HepG2 (cell line): ENCODE data around the gene RYR2. TPM values are rescaled to one million over a fixed set of nuclear protein-coding genes. Genes with fewer than 3 reads are reported as not detected.

Source experiments
- ATAC-seq: fragments of 200-7000 bp; cut with Tn5 transposase; 3 replicates; pipeline ENCODE4 v1.9.1; 2020; ENCODE audit warnings: mild to moderate bottlenecking, moderate library complexity
- BruUV-seq: library from RNA; stranded (reverse); fragments of 400-500 nt; replicated peaks from 2 replicates; lab custom pipeline; 2021; lab: Mats Ljungman, UMichigan
- CTCF ChIA-PET: fragments of 300-600 bp; formaldehyde crosslinking; extraction: SDS; loops from one replicate; lab custom pipeline; 2021; ENCODE audit warnings: low total read pairs, inconsistent platforms, low intra/inter-chr PET ratio; lab: Yijun Ruan, JAX
- POLR2A ChIA-PET: fragments of 350-600 bp; sonication (Branson Sonifier 250); formaldehyde crosslinking; loops from one replicate; lab custom pipeline; 2020; ENCODE audit warnings: antibody characterized with exemption, inconsistent platforms; lab: Yijun Ruan, JAX
- DNase-seq: peaks from one replicate; pipeline ENCODE4 v3.0.0-alpha.2; 2015; ENCODE audit warnings: low spot score
- FAIRE-seq: peaks from 3 replicates; lab custom pipeline; 2011; peaks lifted over from hg19 to GRCh38; lab: Jason Lieb, UNC
- H2AFZ ChIP-seq: one replicate; pipeline ENCODE4 v1.6.1; 2011; ENCODE audit warnings: low read length, inconsistent platforms
- H3K27ac ChIP-seq: fragments of 300-600 bp; 3 replicates; pipeline ENCODE4 v1.8.0; 2011; ENCODE audit warnings: mixed run types, mild to moderate bottlenecking, mixed read lengths, low read length, inconsistent platforms; ENCODE audit not compliant: insufficient read depth; ENCODE audit errors: extremely low read length
- H3K27me3 ChIP-seq, 2 experiments: fragments of 200-600 bp in 1 of 2; 2 replicates in 1 of 2; 3 replicates in 1 of 2; pipeline versions ENCODE4 v1.6.0 to v1.8.0; 2011; ENCODE audit warnings: low read length in 2 of 2, mild to moderate bottlenecking in 2 of 2, moderate library complexity in 2 of 2, inconsistent platforms in 1 of 2; ENCODE audit not compliant: insufficient read depth in 2 of 2, control insufficient read depth in 1 of 2
- H3K36me3 ChIP-seq, 2 experiments: fragments of 200-600 bp in 1 of 2; replicated peaks in 1 of 2; 2 replicates in 1 of 2; 3 replicates in 1 of 2; pipeline versions ENCODE4 v1.5.1 to v1.8.0; 2011; ENCODE audit warnings: low read length in 2 of 2, inconsistent platforms in 1 of 2; ENCODE audit not compliant: insufficient read depth in 2 of 2, control insufficient read depth in 1 of 2
- H3K4me1 ChIP-seq: 2 replicates; pipeline ENCODE4 v1.5.1; 2012; ENCODE audit warnings: low read length, inconsistent platforms; ENCODE audit not compliant: insufficient read depth
- H3K4me2 ChIP-seq: 2 replicates; pipeline ENCODE4 v1.6.0; 2011; ENCODE audit warnings: low read depth, low read length, inconsistent platforms
- H3K4me3 ChIP-seq, 3 experiments: fragments of 200-600 bp in 1 of 3; sonication (generic), shearing (Covaris generic) in 1 of 3; replicated peaks in 1 of 3; 2 replicates each; pipeline ENCODE4 v1.5.1; 2011 to 2016; ENCODE audit warnings: low read length in 3 of 3, inconsistent platforms in 2 of 3, low read depth in 2 of 3, mild to moderate bottlenecking in 2 of 3, control low read depth in 1 of 3, mixed read lengths in 1 of 3; ENCODE audit not compliant: insufficient read depth in 1 of 3
- H3K79me2 ChIP-seq: one replicate; pipeline ENCODE4 v1.6.1; 2011; ENCODE audit warnings: low read length, inconsistent platforms; ENCODE audit not compliant: insufficient read depth
- H3K9ac ChIP-seq: 2 replicates; pipeline ENCODE4 v1.6.0; 2011; ENCODE audit warnings: mild to moderate bottlenecking, low read depth, low read length, inconsistent platforms; ENCODE audit not compliant: insufficient read depth
- H3K9me3 ChIP-seq: 2 replicates; pipeline ENCODE4 v1.5.1; 2012; ENCODE audit warnings: mild to moderate bottlenecking, low read length
- H4K20me1 ChIP-seq: 2 replicates; pipeline ENCODE4 v1.6.0; 2011; ENCODE audit warnings: inconsistent platforms, mild to moderate bottlenecking, low read length, moderate library complexity; ENCODE audit not compliant: insufficient read depth
- FOXK1 ChIP-seq: sonication (generic); formaldehyde crosslinking; IDR thresholded peaks from 2 replicates; pipeline ENCODE4 v1.4.0; 2020; ENCODE audit warnings: low read depth, missing genetic modification reagents, borderline replicate concordance
- GATAD2A ChIP-seq: IDR thresholded peaks from 2 replicates; pipeline ENCODE4 v1.6.1; 2016
- TCF7 ChIP-seq: sonication (generic); IDR thresholded peaks from 2 replicates; pipeline ENCODE4 v1.6.1; 2016; ENCODE audit warnings: antibody characterized with exemption, low read depth
- ZNF44 ChIP-seq: sonication (generic); formaldehyde crosslinking; IDR thresholded peaks from 2 replicates; pipeline ENCODE4 v1.5.1; 2020; ENCODE audit warnings: mild to moderate bottlenecking, missing genetic modification reagents
- WGBS: methylation state at CpG from one replicate; pipeline ENCODE4 v1.1.6; 2017; ENCODE audit warnings: low lambda C conversion rate; 5-methylcytosine and 5-hydroxymethylcytosine counted together
- in situ Hi-C: cut with HindIII; loops from 2 replicates; pipeline ENCODE4 v1.10.0; 2017; ENCODE audit warnings: low pct_unique_long_range_greater_than_20kb; ENCODE audit not compliant: extremely low pct_ligation_motif_present
- intact Hi-C: fragments of 100-400 bp; cut with micrococcal nuclease; formaldehyde crosslinking; loops from one replicate; pipeline ENCODE4 v1.10.0; 2022; ENCODE audit not compliant: unreplicated experiment
- polyA plus RNA-seq, 8 experiments: library from polyadenylated mRNA; depleted of rRNA in 3 of 8; stranded (reverse) in 7 of 8; unstranded in 1 of 8; fragments of >200 nt; fragmentation: Illumina TruSeq in 4 of 8; extraction: Trizol in 4 of 8; gene quantifications; 2 replicates each; pipeline versions ENCODE4 v1.2.1 to v1.2.3, GENCODE V29; 2011 to 2016; ENCODE audit warnings: low read depth in 4 of 8, missing spikeins in 1 of 8, mixed read lengths in 1 of 8; ENCODE audit not compliant: insufficient read depth in 1 of 8
- total RNA-seq, 5 experiments: library from RNA; depleted of rRNA; stranded (reverse); fragments of >200 nt; fragmentation: Illumina TruSeq; extraction: Trizol; gene quantifications; 2 replicates each; pipeline ENCODE4 v1.2.3, GENCODE V29; 2016; ENCODE audit warnings: low read depth in 1 of 5
- TF ChIP-seq, protein P1 (sequence below): sonication (generic); formaldehyde crosslinking; IDR thresholded peaks from 2 replicates; pipeline ENCODE4 v1.5.1; 2020; ENCODE audit warnings: missing genetic modification reagents, mild to moderate bottlenecking, borderline replicate concordance
- TF ChIP-seq, protein P2 (sequence below): sonication (generic); formaldehyde crosslinking; IDR thresholded peaks from 2 replicates; pipeline ENCODE4 v1.8.0; 2022; ENCODE audit warnings: missing genetic modification reagents, mild to moderate bottlenecking, inconsistent platforms, borderline replicate concordance
- TF ChIP-seq, protein P3 (sequence below): sonication (generic); formaldehyde crosslinking; IDR thresholded peaks from 2 replicates; pipeline ENCODE4 v1.4.0; 2020; ENCODE audit warnings: missing genetic modification reagents

The RYR2 gene
- total and polyA plus RNA-seq, 2 of the 13 experiments (the other 11 are each of a cell fraction or from before 2014, with no cell fraction given): not detected

DNA sequence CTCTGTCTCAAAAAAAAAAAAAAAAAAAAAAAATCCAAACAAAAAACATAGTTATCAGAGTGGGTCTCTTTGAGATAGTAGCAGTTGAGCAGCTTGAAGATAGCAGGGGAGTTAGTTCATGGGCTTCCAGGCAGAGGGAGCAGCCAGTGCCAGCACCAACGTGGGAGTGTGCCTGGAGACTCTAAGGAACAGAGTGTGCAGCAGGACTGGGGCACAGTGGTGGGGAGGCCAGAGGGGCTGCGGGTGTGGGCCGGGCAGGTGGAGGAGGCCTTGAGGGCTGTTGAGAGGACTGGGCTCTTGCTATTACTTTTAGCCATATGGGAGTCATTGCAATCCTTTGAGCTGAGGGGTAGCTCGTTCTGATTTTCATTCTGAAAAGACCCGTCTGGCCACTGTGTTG, 63.8 kb downstream of the RYR2 start:
- TF ChIP-seq, protein P1, sequence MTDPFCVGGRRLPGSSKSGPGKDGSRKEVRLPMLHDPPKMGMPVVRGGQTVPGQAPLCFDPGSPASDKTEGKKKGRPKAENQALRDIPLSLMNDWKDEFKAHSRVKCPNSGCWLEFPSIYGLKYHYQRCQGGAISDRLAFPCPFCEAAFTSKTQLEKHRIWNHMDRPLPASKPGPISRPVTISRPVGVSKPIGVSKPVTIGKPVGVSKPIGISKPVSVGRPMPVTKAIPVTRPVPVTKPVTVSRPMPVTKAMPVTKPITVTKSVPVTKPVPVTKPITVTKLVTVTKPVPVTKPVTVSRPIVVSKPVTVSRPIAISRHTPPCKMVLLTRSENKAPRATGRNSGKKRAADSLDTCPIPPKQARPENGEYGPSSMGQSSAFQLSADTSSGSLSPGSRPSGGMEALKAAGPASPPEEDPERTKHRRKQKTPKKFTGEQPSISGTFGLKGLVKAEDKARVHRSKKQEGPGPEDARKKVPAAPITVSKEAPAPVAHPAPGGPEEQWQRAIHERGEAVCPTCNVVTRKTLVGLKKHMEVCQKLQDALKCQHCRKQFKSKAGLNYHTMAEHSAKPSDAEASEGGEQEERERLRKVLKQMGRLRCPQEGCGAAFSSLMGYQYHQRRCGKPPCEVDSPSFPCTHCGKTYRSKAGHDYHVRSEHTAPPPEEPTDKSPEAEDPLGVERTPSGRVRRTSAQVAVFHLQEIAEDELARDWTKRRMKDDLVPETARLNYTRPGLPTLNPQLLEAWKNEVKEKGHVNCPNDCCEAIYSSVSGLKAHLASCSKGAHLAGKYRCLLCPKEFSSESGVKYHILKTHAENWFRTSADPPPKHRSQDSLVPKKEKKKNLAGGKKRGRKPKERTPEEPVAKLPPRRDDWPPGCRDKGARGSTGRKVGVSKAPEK: no peak
- TF ChIP-seq TCF7 (no peak), GATAD2A (CRISPR knock-in tag) (no peak), FOXK1 (CRISPR knock-in tag) (no peak)
- Histone ChIP-seq H3K27me3 (peaks cover 2 to 22% of the 10 kb centered on the region in 2 experiments; a peak in 3 of 5 replicates), H4K20me1 (no peaks in the 10 kb centered on the region), H3K36me3 (no peaks in the 10 kb centered on the region), H3K4me1 (no peaks in the 10 kb centered on the region), H3K4me3 (no peak overlapping the region), H3K9ac (no peak overlapping the region), H2AFZ (no peak overlapping the region), H3K9me3 (no peaks in the 10 kb centered on the region), H3K79me2 (no peaks in the 10 kb centered on the region), H3K4me2 (no peak overlapping the region), H3K27ac (no peak overlapping the region)
- no peak for DNase-seq
- FAIRE-seq: no peak
- CTCF ChIA-PET: no interaction called here
- 2% methylated on average over 5 of the region's 5 CpGs for WGBS
- no TSS peak for BruUV-seq
- POLR2A ChIA-PET: no interaction called here
- no peak; the same call in 2 of the 3 replicates for ATAC-seq
- intact Hi-C loops (no loop called here), in situ Hi-C loops (loop anchor here (25.0 kb wide), 1 partner anchor 994 kb away; no protein-coding TSS in a partner anchor)

DNA sequence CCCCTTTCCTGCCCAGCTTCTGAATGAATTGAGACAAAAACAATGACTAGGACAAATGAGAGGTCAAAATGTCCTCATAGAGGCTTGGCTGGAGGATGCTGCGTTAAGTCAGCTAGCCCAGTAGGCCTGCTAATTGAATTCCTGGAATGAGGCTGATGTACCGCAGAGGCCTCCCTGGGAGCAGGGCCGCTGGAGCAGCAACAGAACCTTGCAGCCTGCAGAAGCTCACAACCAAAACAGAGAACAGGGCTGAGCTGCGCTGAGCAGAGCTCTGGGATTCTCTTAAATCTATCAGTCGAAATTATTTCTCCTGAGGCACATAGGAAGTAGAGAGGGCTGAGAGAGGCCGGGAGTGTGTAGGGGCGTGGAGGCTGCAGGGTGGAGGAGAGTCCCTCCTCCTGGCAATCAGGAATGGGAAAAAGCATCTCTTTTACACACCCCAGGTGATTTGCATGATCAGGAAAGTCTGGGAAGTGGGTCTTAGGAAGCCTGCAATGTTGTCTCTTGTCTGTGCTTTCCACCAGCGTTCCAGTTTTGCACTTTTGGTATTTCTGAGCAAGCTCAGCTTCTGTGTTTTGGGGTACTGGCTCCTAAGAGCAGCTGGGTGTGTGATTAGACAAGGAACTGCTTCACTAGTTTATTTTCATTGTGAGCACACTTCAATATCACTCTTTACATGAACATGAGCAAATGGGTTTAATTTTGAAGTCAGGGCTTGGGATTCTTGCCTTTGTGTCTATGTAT, 66.5 kb downstream of the RYR2 start:
- intact Hi-C loops (no loop called here), in situ Hi-C loops (loop anchor here (25.0 kb wide), 1 partner anchor 996 kb away; no protein-coding TSS in a partner anchor)
- DNase-seq: no peak
- no peaks in the 10 kb centered on the region for H3K4me1 ChIP-seq
- peaks cover 2 to 19% of the 10 kb centered on the region in 2 experiments; a peak in 3 of 5 replicates for H3K27me3 ChIP-seq
- no peaks in the 10 kb centered on the region for H3K36me3 ChIP-seq
- FAIRE-seq: no peak
- 22% methylated on average over 6 of the region's 8 CpGs for WGBS
- TF ChIP-seq, protein P2, sequence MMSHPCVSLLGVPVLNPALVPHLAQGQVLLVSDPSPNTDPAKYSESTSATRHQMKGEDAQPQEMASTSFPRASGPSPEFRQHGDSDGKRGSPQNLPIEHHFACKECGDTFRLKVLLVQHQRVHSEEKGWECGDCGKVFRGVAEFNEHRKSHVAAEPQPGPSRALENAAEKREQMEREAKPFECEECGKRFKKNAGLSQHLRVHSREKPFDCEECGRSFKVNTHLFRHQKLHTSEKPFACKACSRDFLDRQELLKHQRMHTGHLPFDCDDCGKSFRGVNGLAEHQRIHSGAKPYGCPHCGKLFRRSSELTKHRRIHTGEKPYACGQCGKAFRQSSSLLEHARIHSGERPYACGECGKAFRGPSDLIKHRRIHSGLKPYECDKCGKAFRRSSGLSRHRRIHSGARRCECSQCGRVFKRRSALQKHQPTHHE (CRISPR knock-in tag): no peak
- TF ChIP-seq ZNF44 (CRISPR knock-in tag): no peak
- TF ChIP-seq, protein P3, sequence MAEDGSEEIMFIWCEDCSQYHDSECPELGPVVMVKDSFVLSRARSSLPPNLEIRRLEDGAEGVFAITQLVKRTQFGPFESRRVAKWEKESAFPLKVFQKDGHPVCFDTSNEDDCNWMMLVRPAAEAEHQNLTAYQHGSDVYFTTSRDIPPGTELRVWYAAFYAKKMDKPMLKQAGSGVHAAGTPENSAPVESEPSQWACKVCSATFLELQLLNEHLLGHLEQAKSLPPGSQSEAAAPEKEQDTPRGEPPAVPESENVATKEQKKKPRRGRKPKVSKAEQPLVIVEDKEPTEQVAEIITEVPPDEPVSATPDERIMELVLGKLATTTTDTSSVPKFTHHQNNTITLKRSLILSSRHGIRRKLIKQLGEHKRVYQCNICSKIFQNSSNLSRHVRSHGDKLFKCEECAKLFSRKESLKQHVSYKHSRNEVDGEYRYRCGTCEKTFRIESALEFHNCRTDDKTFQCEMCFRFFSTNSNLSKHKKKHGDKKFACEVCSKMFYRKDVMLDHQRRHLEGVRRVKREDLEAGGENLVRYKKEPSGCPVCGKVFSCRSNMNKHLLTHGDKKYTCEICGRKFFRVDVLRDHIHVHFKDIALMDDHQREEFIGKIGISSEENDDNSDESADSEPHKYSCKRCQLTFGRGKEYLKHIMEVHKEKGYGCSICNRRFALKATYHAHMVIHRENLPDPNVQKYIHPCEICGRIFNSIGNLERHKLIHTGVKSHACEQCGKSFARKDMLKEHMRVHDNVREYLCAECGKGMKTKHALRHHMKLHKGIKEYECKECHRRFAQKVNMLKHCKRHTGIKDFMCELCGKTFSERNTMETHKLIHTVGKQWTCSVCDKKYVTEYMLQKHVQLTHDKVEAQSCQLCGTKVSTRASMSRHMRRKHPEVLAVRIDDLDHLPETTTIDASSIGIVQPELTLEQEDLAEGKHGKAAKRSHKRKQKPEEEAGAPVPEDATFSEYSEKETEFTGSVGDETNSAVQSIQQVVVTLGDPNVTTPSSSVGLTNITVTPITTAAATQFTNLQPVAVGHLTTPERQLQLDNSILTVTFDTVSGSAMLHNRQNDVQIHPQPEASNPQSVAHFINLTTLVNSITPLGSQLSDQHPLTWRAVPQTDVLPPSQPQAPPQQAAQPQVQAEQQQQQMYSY: no peak
- H3K79me2 ChIP-seq: no peaks in the 10 kb centered on the region
- no peaks in the 10 kb centered on the region for H4K20me1 ChIP-seq
- POLR2A ChIA-PET: no interaction called here
- H3K9me3 ChIP-seq: no peaks in the 10 kb centered on the region
- H3K4me2 ChIP-seq: no peak overlapping the region
- no peak overlapping the region for H3K9ac ChIP-seq
- CTCF ChIA-PET: no interaction called here
- BruUV-seq: no TSS peak
- no peak overlapping the region for H2AFZ ChIP-seq
- no peak for ATAC-seq
- H3K27ac ChIP-seq: no peak overlapping the region
- no peak overlapping the region for H3K4me3 ChIP-seq
